Measurements from ENCODE around the gene MORN2.

DNA sequence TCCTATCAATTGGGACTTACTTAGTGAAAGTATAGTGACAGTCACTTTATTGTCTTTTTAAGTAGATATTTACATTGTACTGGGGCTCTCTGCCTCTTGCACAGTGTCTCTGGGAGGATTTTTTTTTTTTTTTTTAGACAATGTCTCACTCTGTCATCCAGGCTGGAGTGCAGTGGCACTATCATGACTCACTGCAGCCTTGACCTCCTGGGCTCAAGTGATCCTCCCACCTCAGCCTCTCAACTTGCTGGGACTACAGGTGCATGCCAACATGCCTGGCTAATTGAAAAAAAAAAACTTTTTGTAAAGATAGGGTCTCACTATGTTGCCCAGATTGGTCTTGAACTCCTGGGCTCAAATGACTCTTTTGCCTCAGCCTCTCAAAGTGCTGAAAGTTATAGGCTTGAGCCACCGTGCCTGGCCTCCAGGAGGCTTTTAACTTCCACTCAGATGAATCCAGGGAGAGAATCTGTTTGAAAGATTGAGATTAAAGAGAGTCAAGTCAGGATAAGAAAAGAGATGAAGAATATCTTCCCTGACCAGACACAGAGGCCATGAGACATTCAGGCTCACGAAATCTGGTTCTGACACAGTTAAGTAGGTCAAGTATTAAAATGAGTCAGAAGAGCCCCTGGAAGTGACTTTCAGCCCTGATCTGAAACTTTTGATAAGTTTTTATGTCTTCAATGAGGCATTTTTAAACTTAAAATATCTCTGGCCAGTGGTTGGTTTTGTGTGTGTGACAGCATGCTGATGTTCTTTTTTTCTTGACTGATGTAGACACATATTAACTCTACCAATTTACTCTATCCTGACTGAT, 32.2 kb downstream of the MORN2 start:
- TF ChIP-seq GATA2 (IDR thresholded peaks at IDR 0.05; ENCODE audit: low read depth, low read length) (no peak), GATA3 (IDR thresholded peaks at IDR 0.05; ENCODE audit: low read depth, low read length) (no peak)
